Measurements from ENCODE around the gene UBE2N. TPM values are rescaled to one million over a fixed set of nuclear protein-coding genes. Genes with fewer than 3 reads are reported as not detected.

Gene UBE2N
- total RNA-seq, 2 experiments from 2014 or later, result 186 to 192 TPM

DNA sequence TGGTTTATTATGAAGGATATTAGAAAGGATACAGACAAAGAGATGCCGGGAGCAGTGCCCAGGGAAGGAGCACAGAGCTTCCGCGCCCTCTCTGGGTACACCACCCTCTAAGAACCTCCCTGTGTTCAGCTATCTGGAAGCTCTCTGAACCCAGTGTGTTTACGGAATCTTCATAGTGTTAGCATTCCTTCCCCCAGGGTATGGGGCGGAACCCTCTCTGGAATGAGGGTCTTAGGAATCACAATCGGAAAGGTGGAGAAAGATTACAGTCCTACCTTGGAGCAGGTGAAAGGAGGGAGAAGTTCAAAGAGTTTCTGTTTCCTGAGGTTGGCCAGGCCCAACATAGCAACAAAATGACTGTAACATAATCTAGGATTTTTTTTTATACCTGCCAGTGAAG lies 70.8 kb downstream of the UBE2N start:
- Mint-ChIP-seq H3K4me1 (ENCODE audit: low read depth) (peaks cover 4% of the 10 kb centered on the region), H3K4me3 (no peak overlapping the region), H3K27me3 (no peaks in the 10 kb centered on the region), H3K27ac (no peak overlapping the region), H3K9me3 (no peaks in the 10 kb centered on the region), H3K36me3 (ENCODE audit: low read depth) (no peaks in the 10 kb centered on the region)
- intact Hi-C loops (cut with micrococcal nuclease), result no loop called here
- ChIA-PET POLR2A (no interaction called here), CTCF (interaction anchor here (1.9 kb wide), 1 partner anchor 273 kb away, joined by 5 read pairs; no protein-coding TSS in a partner anchor)
- no peak for DNase-seq
- ATAC-seq, result no peak
- TF ChIP-seq, protein P1, sequence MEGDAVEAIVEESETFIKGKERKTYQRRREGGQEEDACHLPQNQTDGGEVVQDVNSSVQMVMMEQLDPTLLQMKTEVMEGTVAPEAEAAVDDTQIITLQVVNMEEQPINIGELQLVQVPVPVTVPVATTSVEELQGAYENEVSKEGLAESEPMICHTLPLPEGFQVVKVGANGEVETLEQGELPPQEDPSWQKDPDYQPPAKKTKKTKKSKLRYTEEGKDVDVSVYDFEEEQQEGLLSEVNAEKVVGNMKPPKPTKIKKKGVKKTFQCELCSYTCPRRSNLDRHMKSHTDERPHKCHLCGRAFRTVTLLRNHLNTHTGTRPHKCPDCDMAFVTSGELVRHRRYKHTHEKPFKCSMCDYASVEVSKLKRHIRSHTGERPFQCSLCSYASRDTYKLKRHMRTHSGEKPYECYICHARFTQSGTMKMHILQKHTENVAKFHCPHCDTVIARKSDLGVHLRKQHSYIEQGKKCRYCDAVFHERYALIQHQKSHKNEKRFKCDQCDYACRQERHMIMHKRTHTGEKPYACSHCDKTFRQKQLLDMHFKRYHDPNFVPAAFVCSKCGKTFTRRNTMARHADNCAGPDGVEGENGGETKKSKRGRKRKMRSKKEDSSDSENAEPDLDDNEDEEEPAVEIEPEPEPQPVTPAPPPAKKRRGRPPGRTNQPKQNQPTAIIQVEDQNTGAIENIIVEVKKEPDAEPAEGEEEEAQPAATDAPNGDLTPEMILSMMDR (IDR thresholded peaks at IDR 0.05), result no peak

DNA sequence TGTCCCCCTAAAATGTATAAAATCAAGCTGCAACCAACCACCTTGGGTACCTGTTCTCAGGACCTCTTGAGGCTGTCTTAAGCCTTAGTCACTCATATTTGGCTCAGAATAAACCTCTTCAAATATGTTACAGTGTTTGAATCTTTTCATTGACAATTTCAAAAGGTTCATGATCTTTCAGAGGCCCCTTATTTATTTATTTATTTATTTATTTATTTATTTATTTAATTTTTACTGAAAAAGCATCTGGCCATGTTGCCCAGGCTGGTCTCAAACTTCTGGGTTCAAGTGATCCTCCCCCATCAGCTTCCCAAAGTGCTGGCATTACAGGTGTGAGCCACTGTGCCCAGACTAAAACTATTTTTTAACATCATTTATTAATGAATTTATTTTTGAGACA lies 72.2 kb downstream of the UBE2N start:
- TF ChIP-seq, protein P1 (IDR thresholded peaks at IDR 0.05), result no peak
- H3K27ac Mint-ChIP-seq, result no peak overlapping the region
- no peaks in the 10 kb centered on the region for H3K36me3 Mint-ChIP-seq (ENCODE audit: low read depth)
- ATAC-seq (no peak), DNase-seq (no peak)
- no peaks in the 10 kb centered on the region for H3K9me3 Mint-ChIP-seq
- H3K4me1 Mint-ChIP-seq (ENCODE audit: low read depth), result peaks cover 5% of the 10 kb centered on the region
- no peak overlapping the region for H3K4me3 Mint-ChIP-seq
- no peaks in the 10 kb centered on the region for H3K27me3 Mint-ChIP-seq
- POLR2A ChIA-PET, result no interaction called here
- CTCF ChIA-PET, result no interaction called here
- intact Hi-C loops (cut with micrococcal nuclease), result no loop called here

DNA sequence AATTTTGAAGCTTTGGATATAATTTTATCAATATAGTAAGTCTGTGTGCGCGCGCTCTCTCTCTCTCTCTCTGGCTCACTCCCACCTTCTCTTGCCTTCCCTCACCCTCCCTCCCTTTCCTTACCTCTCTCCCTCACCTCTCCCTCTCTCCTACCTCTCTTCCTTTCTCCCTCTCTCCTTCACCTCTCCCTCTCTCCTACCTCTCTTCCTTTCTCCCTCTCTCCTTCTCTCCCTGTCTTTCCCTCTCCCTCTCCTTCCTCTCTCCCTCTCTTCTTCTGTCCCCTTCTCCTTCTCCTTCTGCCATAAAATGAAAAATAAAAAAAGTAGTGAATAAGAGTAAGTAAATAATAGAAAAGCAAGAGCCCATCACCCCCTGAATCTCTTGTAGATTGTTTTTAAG lies 73.0 kb downstream of the UBE2N start:
- intact Hi-C loops (cut with micrococcal nuclease), result no loop called here
- H3K9me3 Mint-ChIP-seq, result no peaks in the 10 kb centered on the region
- peaks cover 7% of the 10 kb centered on the region for H3K4me1 Mint-ChIP-seq (ENCODE audit: low read depth)
- POLR2A ChIA-PET, result no interaction called here
- ATAC-seq (no peak), DNase-seq (no peak)
- H3K27ac Mint-ChIP-seq, result no peak overlapping the region
- TF ChIP-seq, protein P1 (IDR thresholded peaks at IDR 0.05), result no peak
- CTCF ChIA-PET, result no interaction called here
- H3K27me3 Mint-ChIP-seq, result no peaks in the 10 kb centered on the region
- H3K36me3 Mint-ChIP-seq (ENCODE audit: low read depth), result no peaks in the 10 kb centered on the region
- no peak overlapping the region for H3K4me3 Mint-ChIP-seq

DNA sequence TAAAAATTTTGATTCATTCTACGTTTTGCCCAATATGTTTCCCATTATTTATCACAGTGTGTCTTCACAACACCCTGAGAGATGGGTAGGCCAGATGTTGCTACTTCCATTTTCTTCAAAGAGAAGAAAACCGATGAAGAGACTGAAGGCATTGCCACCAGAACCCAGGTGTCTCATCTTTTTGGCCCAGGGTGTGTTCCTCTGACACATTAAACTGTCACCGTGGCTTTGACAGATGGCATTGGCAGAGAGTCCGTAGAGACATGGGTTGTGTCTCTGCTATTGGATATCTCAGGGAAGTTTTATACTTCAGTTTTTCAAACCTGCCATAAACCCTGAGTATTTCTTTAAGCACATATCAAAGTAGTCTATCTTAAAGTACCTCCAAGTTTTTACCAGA lies 75.3 kb downstream of the UBE2N start:
- Mint-ChIP-seq H3K27me3 (no peaks in the 10 kb centered on the region), H3K36me3 (ENCODE audit: low read depth) (no peaks in the 10 kb centered on the region), H3K4me3 (no peak overlapping the region), H3K4me1 (ENCODE audit: low read depth) (peaks cover 13% of the 10 kb centered on the region), H3K9me3 (no peaks in the 10 kb centered on the region), H3K27ac (no peak overlapping the region)
- ATAC-seq (no peak), DNase-seq (no peak)
- ChIA-PET POLR2A (no interaction called here), CTCF (no interaction called here)
- intact Hi-C loops (cut with micrococcal nuclease), result no loop called here
- TF ChIP-seq, protein P1 (IDR thresholded peaks at IDR 0.05), result no peak

DNA sequence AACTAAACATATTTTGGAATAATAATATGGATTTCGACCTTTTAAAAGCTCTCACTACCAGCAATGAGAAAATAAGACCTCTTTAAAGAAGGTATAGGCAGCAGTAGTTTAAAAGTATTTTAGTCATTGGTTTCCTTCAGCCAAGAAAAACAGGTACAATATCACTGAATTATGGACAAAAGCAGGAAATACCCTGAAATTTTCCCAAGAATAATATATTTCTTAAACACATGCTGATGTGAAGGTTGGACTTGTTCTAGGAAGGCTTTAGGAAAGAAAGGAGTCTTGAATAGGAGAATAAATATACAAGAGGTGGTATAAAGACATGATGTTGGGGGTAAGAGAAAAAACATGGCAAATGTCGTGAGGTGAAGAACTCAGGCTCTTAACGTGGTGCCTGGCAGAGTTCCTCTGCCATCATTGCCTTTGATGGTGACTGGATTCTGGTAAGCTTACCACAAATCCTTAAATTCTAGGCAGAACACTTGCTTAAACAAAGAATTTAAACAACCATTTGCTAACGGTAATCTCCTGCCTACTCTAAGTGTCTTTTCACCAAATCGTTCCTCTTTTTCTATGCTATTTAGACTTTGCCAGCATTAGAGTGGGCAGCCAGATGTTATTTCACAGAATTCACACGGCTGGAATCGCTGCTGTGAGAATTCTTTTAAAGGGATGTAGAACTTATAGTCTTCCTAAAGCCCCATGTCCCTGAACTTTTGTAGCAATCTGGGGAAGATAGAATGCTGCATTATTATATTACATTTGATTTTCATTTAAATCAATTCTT lies 75.9 kb downstream of the UBE2N start:
- CTCF ChIA-PET, result interaction anchor here (0.6 kb wide), 1 partner anchor 11 kb away, joined by 4 read pairs; no protein-coding TSS in a partner anchor
- H3K4me1 Mint-ChIP-seq (ENCODE audit: low read depth), result peaks cover 13% of the 10 kb centered on the region
- no peak for ATAC-seq

More for the DNA sequence above, 75.9 kb downstream of the UBE2N start:
- no peaks in the 10 kb centered on the region for H3K36me3 Mint-ChIP-seq (ENCODE audit: low read depth)
- TF ChIP-seq, protein P1 (IDR thresholded peaks at IDR 0.05), result no peak
- POLR2A ChIA-PET, result interaction anchor here (0.7 kb wide), 1 partner anchor 308 kb away, joined by 3 read pairs; no protein-coding TSS in a partner anchor
- H3K27ac Mint-ChIP-seq, result no peak overlapping the region
- no peak for DNase-seq
- H3K9me3 Mint-ChIP-seq, result no peaks in the 10 kb centered on the region
- no peak overlapping the region for H3K4me3 Mint-ChIP-seq
- no peaks in the 10 kb centered on the region for H3K27me3 Mint-ChIP-seq
- intact Hi-C loops (cut with micrococcal nuclease), result no loop called here

Measured in activated CD8-positive, alpha-beta T cell treated with anti-CD3 and anti-CD28 coated beads for 36 hours (primary cell).